PFSK-1 (cell line): Measurements from ENCODE around the gene UFL1.

Experiments used
- POLR2AphosphoS5 ChIP-seq: IDR thresholded peaks from 2 replicates; pipeline ENCODE4 v1.6.1; 2012; ENCODE audit warnings: low read depth, mild to moderate bottlenecking, control low read depth, low read length, moderate library complexity
- REST ChIP-seq, 2 experiments: IDR thresholded peaks; 2 replicates each; pipeline versions ENCODE4 v1.6.1 to v1.8.0; 2011 to 2012; ENCODE audit warnings: low read depth in 2 of 2, low read length in 2 of 2, control low read depth in 1 of 2, inconsistent platforms in 1 of 2, mild to moderate bottlenecking in 1 of 2, moderate library complexity in 1 of 2; ENCODE audit not compliant: insufficient read depth in 1 of 2

DNA sequence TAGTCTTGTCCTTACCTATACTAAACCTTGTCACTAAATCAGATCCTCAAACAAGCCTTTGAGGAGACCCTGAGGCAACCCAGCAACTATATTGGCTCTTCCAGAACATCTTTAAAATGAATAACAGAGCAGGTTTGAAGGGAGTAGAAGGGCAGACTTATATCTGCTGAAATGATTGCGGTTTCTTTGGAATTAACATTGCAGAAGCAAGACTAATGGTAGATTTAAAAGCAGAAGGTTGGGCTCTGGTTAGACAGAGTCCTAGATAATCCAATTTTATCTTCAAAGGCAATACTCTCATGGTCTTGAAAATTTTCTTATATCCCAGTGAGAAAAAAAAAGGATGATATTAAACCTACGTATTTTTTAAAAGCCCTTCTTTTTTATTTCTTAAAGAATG is 60.4 kb downstream of the UFL1 start:
- TF ChIP-seq REST (IDR thresholded peaks at IDR 0.05; ENCODE audit: insufficient read depth in 1 of 2, low read depth in 2 of 2, low read length in 2 of 2) (no peak), POLR2AphosphoS5 (no peak)
